ENCODE measurements around the gene N4BP2L1.

- no peak for TF ChIP-seq CTCF (IDR thresholded peaks at IDR 0.05; ENCODE audit: insufficient read depth, low read length, poor library complexity, severe bottlenecking)
- TF ChIP-seq EZH2phosphoT487 (conservative IDR thresholded peaks at IDR 0.05; ENCODE audit: low read length) = no peak
These were observed 43.4 kb upstream of the N4BP2L1 start for GRCh38 chr13:32471187-32471922.

Data from SU-DHL-6 (cell line).